Keratinocyte (primary cell): ENCODE data around the gene TTC3.

Experiments
- EZH2 ChIP-seq: IDR thresholded peaks from one replicate; pipeline ENCODE4 v1.6.1; 2012; ENCODE audit warnings: inconsistent platforms, mild to moderate bottlenecking, low read length, moderate library complexity
- TF ChIP-seq, protein P1 (sequence below), 3 experiments: IDR thresholded peaks in 1 of 3; conservative IDR thresholded peaks in 1 of 3; optimal IDR thresholded peaks in 1 of 3; 2 replicates in 2 of 3; 3 replicates in 1 of 3; pipeline versions ENCODE3 to v1.5.1; 2011; ENCODE audit warnings: low read length in 3 of 3, mild to moderate bottlenecking in 3 of 3, moderate library complexity in 2 of 3, control low read depth in 1 of 3, inconsistent platforms in 1 of 3; ENCODE audit not compliant: insufficient read depth in 2 of 3; ENCODE audit errors: extremely low read depth in 1 of 3

DNA sequence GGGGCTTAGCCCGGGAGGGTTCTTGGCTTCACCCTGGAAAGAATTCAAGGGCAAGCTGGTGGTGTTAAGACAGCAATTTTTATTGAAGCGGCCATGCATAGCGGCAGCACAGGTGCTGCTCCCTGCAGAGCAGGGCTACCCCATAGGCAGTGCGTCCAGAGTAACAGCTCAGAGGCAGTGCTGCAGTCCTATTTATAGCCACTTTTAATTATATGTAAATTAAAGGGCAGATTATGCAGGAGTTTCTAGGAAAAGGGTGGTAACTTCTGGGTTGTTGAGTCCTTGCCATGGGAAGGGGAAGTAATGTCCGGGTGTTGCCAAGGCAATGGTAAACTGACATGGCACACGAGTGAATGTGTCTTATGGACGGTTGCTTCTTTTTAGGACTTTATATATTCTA lies 137.1 kb downstream of the TTC3 start:
- TF ChIP-seq, protein P1, sequence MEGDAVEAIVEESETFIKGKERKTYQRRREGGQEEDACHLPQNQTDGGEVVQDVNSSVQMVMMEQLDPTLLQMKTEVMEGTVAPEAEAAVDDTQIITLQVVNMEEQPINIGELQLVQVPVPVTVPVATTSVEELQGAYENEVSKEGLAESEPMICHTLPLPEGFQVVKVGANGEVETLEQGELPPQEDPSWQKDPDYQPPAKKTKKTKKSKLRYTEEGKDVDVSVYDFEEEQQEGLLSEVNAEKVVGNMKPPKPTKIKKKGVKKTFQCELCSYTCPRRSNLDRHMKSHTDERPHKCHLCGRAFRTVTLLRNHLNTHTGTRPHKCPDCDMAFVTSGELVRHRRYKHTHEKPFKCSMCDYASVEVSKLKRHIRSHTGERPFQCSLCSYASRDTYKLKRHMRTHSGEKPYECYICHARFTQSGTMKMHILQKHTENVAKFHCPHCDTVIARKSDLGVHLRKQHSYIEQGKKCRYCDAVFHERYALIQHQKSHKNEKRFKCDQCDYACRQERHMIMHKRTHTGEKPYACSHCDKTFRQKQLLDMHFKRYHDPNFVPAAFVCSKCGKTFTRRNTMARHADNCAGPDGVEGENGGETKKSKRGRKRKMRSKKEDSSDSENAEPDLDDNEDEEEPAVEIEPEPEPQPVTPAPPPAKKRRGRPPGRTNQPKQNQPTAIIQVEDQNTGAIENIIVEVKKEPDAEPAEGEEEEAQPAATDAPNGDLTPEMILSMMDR (optimal IDR thresholded peaks at IDR 0.05 in 1 of 3, IDR thresholded peaks at IDR 0.05 in 1 of 3, conservative IDR thresholded peaks at IDR 0.05 in 1 of 3; ENCODE audit: extremely low read depth in 1 of 3, insufficient read depth in 2 of 3, low read length in 3 of 3) = no peak
- TF ChIP-seq EZH2 = no peak
